Right ventricle myocardium superior (tissue), 1 donor: ENCODE results near the gene BLTP2. TPM values are rescaled to one million over a fixed set of nuclear protein-coding genes. Genes with fewer than 3 reads are reported as not detected.
"Not testable (repeated sequence)": the region's sequence is repeated elsewhere in the genome, so short reads cannot be mapped to it uniquely, and the experiment has no call there.

Experiments
- ATAC-seq: fragments of 200-7000 bp; cut with Tn5 transposase; one replicate; pipeline ENCODE4 v1.9.1; 2020; ENCODE audit warnings: mild to moderate bottlenecking; ENCODE audit not compliant: poor library complexity
- DNase-seq: peaks from one replicate; pipeline ENCODE4 v3.0.0-alpha.2; 2020
- intact Hi-C: fragments of 100-400 bp; cut with DNase I; formaldehyde crosslinking; loops from one replicate; pipeline ENCODE4 v1.11.2; 2022
- total RNA-seq: library from RNA; stranded (reverse); fragmentation: NEBNext Ultra II Directional; extraction: Animal tissue kit (Norgen Biotek cat#: 25700); gene quantifications from one replicate; pipeline ENCODE4 v1.2.1, GENCODE V29; 2021
- donor health status: DM: no; HTN: yes; CAD: no; lungs with severe emphysema.

Gene BLTP2
- total RNA-seq, 1 donor from 2014 or later, result 69.2 TPM

DNA sequence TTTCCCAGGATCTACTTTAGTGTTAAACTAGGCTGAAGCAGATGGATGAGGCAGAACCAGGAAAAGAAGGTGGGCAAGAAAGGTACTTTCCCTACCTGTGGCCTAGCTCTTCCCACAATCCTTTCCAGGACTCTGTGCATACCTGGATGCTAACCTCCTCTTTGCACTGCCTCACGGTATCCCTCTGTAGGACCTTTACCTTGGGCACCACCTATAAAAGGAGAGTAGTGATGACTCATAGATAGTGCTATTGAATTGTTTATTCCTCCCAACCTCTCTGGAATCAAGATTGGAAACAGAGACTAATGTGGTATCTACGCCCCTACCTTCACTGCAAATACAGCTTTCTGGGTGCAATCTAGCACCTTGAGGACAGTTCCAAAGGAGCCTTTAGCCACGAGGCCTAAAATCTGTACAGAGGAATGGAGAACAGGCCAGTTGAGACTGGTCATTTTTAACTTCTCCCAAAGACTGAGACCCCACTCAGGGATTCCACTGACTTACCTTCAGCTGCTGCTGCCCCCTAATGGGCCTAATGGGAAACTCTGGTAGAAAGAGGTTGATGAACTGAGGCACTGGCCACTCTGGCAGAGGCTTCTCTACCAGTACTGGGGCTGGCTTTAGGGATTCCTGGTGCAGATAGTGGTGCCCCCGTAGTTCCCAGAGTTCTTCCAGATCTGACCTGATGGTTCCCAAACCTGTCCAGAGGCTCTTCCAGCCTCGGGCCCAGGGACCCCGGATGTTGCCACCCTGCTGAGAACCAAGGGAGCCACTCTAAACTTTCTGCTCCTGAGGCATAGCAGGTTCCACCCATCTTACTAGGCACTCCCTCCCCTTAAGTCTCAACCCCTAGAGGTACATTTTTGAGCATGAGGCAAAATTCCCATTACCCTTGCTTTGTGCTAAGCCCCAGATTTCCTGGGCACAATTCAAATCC lies 31.8 kb downstream of the BLTP2 start:
- intact Hi-C loops, result loop anchor here (5.0 kb wide), 2 partner anchors 66 to 116 kb away; no protein-coding TSS in a partner anchor
- peak; percentile 66 for ATAC-seq
- no peak for DNase-seq

DNA sequence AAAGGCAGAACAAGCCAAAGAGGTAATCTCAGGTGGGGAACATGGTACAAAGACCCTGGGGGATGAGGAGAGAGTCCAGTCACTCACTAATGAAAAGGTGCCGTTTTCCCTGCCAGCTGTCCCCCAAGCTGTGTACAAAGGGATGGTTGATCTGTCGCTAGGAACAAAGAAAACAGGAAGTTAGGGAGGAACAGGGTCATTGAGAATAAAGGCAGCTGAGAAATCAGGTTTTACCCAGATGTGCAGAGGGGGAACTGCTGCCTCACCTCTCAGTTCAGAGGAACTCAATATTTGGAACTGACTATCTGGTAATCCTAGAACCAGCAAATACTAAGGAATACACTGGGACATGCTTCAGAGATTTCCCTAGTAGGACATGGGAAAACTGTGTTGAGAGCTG lies 32.4 kb downstream of the BLTP2 start:
- intact Hi-C loops, result loop anchor here (5.0 kb wide), 2 partner anchors 65 to 115 kb away; no protein-coding TSS in a partner anchor
- ATAC-seq, result no peak
- no peak for DNase-seq

DNA sequence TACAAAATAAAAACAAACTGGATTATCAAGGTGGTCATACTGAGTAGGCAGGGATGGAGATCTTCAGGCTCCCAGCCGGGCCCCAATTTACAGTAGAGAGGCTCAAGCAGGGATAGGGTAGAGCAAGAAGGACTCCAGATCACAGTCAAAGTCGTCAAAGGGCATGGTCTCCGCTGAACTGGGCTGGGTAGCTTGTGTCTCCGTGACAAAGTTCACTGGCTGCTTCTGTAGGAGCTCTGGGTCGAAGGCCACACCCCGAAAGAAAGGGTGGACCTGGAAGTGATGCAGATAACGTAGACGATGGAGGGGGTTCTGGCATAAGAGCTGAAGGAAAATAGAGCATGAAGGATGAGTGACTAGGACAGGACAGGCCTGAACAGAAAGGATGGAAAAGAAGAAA lies 34.6 kb downstream of the BLTP2 start:
- intact Hi-C loops, result loop anchor here (5.0 kb wide), 2 partner anchors 63 to 113 kb away; no protein-coding TSS in a partner anchor

DNA sequence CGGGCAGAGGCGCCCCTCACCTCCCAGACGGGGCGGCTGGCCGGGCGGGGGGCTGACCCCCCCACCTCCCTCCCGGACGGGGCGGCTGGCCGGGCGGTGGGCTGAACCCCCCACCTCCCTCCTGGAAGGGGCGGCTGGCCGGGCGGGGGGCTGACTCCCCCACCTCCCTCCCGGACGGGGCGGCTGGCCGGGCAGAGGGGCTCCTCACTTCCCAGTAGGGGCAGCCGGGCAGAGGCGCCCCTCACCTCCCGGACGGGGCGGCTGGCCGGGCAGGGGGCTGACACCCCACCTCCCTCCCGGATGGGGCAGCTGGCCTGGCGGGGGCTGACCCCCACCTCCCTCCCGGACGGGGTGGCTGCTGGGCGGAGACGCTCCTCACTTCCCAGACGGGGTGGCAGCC lies 40.9 kb downstream of the BLTP2 start:
- intact Hi-C loops, DNase-seq, ATAC-seq: not testable (repeated sequence)

More for the DNA sequence above, 34.6 kb downstream of the BLTP2 start:
- ATAC-seq (no peak), DNase-seq (no peak)

DNA sequence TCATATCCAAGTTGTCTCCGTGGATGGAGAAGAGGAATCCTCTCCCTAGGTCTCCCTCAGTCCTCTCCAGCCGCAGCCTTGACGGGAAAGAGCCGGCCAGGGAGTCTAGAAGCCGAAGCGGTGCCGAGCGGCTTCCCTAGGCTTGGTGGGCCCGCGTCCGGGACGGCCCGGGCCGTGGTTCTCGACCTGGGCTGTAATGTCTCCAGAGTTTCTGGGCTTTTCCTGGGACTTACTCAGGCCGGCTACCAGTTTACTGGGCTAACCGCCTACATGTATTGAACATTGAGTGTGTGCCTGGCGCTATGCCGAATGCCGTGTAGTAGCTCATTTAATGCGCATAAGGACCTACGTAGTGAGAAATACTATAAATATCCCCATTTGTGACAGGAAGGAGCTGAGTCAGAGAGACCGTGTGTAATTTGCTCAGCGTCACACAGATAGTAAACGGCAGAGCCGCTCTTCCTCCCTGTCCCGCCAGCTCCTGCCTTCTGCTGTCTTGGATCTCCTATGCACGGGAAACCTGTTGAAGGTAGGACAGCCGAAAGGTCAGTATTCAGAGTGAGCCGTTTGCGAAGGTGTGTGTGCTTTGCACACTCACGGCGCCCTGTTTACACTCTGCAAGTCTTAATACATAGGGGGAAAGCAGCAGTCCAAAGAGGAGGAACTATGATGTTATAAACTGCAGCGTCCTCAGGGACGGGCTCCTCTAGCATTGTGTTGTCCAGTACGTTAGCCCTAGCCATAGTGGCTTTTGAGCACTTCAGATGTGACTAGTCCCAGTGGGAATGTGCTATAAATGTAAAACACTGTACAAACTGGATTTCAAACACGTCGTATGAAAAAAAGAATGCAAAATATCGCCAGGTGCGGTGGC lies 45.4 kb downstream of the BLTP2 start:
- peak; percentile 68 for ATAC-seq
- peak; percentile 65 for DNase-seq
- intact Hi-C loops, result no loop called here

DNA sequence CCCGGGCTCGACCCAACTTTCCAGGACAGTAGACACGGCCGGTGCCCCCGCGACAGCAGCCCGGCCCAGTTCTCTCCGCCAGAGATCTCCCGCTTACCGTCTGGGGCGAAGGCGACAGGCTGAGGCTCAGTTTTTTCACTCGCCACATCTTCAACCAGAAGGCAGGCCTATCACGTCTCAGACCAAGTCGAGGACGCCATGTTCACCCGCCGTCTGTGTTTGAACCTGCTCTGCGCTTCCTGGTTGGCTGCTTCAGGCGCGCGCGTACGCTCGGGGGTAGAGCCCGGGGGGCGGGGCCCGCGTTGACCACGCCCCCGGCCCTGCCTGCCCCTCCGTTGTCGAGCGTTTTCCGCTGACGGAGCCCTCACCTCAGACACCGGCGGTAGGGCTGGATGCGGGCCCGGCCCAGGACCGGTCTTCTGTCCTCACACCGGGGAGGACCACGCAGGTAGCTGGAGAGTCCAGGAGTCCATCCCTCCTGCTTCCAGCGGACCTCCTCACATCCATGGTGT lies 46.1 kb downstream of the BLTP2 start, which contains the start of gene SPAG5:
Gene SPAG5 (minus strand): TSS at position 227 of the 512 bp plus-strand sequence. CDS start 79 bp downstream, at position 148.
- ATAC-seq, result peak; percentile 100
- intact Hi-C loops, result no loop called here
- peak; percentile 96 for DNase-seq

DNA sequence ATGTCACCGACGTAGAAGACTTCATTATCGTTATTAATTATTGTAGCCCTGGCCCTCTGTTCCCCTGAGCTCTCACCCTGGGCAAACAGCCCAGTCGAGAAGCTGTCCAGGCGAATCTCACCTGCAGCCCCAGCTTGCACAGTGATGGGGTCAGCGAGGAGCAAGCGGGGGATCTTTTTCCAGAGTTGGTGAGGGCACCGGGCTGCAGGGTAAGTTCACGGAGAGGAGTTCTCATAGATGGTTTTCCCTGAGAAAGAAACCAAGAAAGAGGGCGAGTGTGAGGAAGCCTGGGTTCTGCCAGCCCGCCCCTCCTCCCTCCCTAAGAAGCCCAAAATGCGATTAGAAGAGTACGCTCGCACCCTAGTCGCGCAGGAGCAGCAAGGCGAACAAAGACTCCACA lies 46.6 kb downstream of the BLTP2 start:
- no peak for ATAC-seq
- no peak for DNase-seq
- intact Hi-C loops, result no loop called here

DNA sequence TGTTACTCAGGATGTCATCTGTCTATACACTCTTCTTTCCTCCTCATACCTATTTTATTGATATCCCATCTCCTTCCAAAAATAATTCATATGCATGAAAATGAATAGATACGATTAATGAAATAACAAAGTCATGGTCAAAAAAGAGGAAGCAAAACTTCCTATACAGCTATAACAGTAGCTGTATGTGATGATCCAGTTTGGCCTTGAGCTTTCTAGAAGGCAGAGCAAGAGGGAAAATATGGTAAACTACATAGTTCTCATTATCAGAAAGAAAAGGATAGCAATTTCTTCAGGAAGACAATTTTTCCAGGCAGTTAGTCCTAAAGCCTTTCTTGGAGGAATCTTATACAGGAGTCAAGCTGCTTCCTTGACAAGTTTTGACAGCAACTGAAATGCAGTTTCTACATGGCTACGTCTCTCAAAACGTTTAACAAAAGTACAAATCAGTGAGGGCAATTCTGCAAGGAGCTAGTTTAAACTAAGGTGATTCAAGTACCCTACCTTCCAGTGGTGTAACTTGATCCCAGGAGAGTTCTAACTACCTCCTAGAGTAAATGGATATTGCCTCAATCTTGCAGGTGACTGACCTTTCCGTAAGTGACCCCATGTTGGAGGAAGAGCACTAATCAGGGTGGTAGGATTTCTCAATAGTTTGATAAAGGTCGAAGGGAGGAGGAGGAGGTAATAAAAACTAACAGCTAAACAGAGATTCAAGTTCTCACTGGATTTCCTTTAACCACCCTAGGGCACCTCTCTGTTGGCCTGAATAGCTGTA lies 47.2 kb downstream of the BLTP2 start:
- no peak for ATAC-seq
- intact Hi-C loops, result no loop called here
- no peak for DNase-seq

Other genes with a start within 250 kb of the BLTP2 start
- gene SLC46A1, start 238.9 kb downstream of the BLTP2 start, total RNA-seq, result 6.3 TPM
- not detected for gene SLC13A2, start 171.5 kb downstream of the BLTP2 start, total RNA-seq
- gene FOXN1, start 138.8 kb downstream of the BLTP2 start, total RNA-seq, result not detected
- 22.6 TPM for gene UNC119, start 92.5 kb downstream of the BLTP2 start, total RNA-seq
- 33.4 TPM for gene PIGS, start 73.6 kb downstream of the BLTP2 start, total RNA-seq
- 353 TPM for gene ALDOC, start 68.3 kb downstream of the BLTP2 start, total RNA-seq
- 1.1 TPM for gene SPAG5, start 46.1 kb downstream of the BLTP2 start, total RNA-seq
- gene RSKR, start 31.0 kb downstream of the BLTP2 start, total RNA-seq, result 4.8 TPM
- 26.4 TPM for gene SDF2, start 16.7 kb upstream of the BLTP2 start, total RNA-seq
- 38.8 TPM for gene SUPT6H, start 17.0 kb upstream of the BLTP2 start, total RNA-seq
- 1.3 TPM for gene PROCA1, start 66.7 kb upstream of the BLTP2 start, total RNA-seq
- 14.5 TPM for gene RAB34, start 72.7 kb upstream of the BLTP2 start, total RNA-seq
- 858 TPM for gene RPL23A, start 74.8 kb upstream of the BLTP2 start, total RNA-seq
- 1.9 TPM for gene TLCD1, start 81.1 kb upstream of the BLTP2 start, total RNA-seq
- 0.30 TPM for gene NEK8, start 83.6 kb upstream of the BLTP2 start, total RNA-seq
- gene TRAF4, start 98.9 kb upstream of the BLTP2 start, total RNA-seq, result 2.4 TPM
- 15.6 TPM for gene FAM222B, start 197.6 kb upstream of the BLTP2 start, total RNA-seq
- 36.4 TPM for gene ERAL1, start 209.9 kb upstream of the BLTP2 start, total RNA-seq